Left colon (tissue), 2 donors: Measurements from ENCODE around the gene PRDM2. TPM values are rescaled to one million over a fixed set of nuclear protein-coding genes. Genes with fewer than 3 reads are reported as not detected.

Experiments
- ATAC-seq: fragments of 200-7000 bp; cut with Tn5 transposase; one replicate; pipeline ENCODE4 v1.9.1; 2020; ENCODE audit warnings: mild to moderate bottlenecking, moderate library complexity
- DNase-seq, 2 donors: peaks; one replicate each; pipeline ENCODE4 v3.0.0-alpha.2; 2020
- intact Hi-C, 2 donors: fragments of 100-400 bp; cut with DNase I in 1 of 2; cut with micrococcal nuclease in 1 of 2; formaldehyde crosslinking; loops; one replicate each; pipeline versions ENCODE4 v1.11.2 to v1.14.0; 2022; cut with DNase I, micrococcal nuclease
- total RNA-seq, 2 donors: library from RNA; stranded (reverse); fragmentation: NEBNext Ultra II Directional; extraction: Animal tissue kit (Norgen Biotek cat#: 25700); gene quantifications; one replicate each; pipeline ENCODE4 v1.2.1, GENCODE V29; 2021
- donor health status: DM: no; HTN: no; CAD: no.
- donor health status: DM: yes; HTN: yes; CAD: no.

PRDM2 gene
- total RNA-seq, 2 donors from 2014 or later, result 33.3 to 33.8 TPM

DNA sequence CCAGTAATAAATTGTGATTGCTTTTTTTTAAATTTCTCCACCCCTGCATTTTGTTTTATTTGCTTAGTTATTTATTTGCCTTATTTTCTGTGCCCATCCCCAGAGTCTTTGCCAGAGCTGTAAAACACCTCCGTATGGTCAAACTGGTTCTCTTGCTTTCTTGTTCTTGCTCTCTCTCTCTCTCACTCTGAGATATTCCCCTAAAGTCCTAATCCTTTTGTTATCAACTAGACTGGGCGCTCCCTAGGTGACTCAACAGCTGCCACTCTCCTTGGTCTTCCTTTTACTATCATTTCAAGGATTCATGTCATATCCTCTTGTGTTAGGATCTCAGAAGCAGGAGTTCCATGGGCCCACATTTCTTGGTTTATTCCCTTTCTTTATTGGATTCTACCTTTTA, 160.0 kb downstream of the PRDM2 start:
- DNase-seq (no peak), ATAC-seq (peak; percentile 98)
- intact Hi-C loops, result no loop called here

DNA sequence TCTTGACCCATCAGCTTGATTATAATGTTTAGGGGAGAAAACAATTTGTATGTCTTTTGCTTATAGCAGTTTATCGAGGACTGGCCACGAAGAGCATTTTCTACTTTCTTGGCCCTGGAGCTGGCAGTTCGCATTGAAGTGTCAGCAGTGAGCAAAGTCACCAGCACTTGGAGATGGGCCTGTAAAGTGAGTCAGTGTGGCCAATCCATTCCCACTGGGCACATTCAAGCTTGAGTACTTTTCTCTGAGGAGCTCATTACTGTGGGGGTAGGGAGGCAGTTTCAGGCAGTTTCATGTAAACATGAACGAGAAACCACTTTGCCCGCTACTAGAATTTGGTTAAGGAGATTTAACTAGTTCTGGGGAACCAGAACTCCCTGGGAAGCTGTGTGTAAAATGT, 164.8 kb downstream of the PRDM2 start:
- ATAC-seq (no peak), DNase-seq (no peak)
- intact Hi-C loops, result no loop called here

DNA sequence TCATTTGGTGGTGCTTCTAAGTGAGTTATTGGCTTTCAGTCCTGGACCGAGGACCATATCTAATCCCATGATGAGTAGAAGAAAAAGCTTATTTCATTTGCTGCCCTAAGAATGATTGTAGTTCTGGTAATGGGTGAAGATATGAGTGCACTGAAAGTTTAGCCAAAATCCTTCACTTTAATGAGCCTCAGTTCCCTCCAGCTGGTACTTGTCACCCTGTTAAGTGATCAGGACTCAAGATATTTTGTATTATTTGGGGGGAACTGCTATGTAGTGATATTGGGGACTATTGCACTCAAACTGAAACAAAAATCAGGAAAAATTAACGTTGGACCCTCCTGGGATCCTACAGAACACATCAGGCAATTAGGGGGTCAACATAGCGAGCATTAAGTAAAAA, 165.9 kb downstream of the PRDM2 start:
- DNase-seq (no peak), ATAC-seq (no peak)

DNA sequence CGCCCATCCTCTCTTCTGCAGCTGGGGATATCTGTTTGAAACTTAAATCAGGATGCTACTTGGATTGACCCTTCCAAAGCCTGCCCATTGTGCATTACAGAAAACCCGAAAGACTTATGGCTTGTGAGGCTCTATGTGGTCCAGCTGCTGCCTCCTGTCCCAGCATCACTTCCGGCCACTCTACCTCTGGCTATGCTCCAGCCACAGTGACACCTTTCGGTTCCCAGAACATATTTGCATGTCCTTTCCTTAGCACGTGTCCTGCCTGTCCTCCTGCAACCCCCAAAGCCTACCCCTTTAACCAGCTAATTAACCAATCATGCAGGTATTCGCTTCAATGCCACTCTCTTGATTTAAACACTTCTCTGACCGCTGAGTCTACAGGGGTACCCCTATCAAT, 167.6 kb downstream of the PRDM2 start:
- ATAC-seq (no peak), DNase-seq (no peak)
- intact Hi-C loops, result no loop called here

More for the DNA sequence above, 165.9 kb downstream of the PRDM2 start:
- intact Hi-C loops, result no loop called here

DNA sequence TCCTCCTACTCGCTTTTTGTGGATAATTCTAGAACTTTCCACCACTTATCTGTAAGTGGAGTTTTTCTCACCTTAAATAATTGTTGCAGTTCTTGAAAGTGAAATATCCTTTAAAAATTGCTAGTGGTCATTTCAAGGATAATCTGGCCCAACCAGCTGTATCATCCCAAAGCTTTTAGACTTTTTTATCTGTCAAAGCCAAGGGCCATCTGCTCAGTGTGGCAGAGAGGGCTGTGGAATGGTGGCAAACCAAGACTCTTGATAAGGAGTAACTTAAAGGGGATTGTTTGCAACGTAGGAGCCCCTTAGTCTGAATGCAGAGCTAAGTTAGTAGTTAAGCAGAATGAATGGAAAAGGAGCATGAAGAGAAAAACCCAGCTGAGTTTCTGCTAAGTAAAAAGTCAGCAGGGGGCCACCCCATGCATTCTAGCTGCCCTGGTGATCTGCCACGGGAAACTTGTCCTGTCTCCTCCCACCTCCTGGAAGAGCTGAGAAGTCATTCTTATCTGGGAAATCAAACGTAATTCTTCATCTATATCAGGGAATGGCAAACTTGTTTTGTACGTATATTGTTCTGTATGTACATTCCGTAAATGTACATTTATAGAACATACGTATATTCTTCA, 169.3 kb downstream of the PRDM2 start:
- ATAC-seq (no peak), DNase-seq (no peak)
- intact Hi-C loops, result no loop called here

DNA sequence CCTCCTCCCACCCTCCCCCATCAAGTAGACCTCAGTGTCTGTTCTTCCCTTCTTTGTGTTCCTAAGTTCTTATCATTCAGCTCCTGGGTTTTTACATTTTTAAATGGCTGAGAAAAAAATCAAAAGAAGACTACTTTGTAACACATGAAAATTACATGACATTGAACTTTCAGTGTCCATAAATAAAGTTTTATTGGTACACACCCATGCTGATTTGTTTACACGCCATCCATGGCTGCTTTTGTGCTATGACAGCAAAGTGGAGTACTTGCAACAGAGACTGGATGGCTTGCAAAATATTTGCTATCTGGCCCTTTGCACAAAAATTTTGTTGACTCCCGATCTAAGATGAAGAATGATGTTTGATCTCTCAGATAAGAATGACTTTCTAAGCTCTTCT, 171.4 kb downstream of the PRDM2 start:
- no peak for DNase-seq
- peak; percentile 67 for ATAC-seq
- intact Hi-C loops, result no loop called here

DNA sequence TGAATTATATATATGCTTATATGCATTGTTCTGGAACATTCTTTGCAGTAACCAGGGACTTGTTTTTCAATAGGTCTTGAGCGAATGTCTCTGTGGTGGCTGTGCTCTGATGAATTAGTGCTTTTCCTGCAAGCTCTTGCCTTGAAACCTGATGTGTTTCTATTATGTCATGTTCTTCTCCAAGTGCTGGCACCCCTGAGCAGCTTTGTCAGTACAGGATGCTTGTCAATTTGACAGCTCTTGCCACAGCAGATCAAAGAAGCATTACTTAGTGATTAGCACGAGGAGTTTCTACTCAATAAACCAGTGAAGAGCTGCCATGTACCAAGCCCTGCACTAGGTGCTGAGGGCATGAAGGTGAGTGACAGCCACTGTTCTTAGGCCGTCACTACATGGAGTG, 171.9 kb downstream of the PRDM2 start:
- DNase-seq (no peak), ATAC-seq (no peak)
- intact Hi-C loops, result no loop called here

DNA sequence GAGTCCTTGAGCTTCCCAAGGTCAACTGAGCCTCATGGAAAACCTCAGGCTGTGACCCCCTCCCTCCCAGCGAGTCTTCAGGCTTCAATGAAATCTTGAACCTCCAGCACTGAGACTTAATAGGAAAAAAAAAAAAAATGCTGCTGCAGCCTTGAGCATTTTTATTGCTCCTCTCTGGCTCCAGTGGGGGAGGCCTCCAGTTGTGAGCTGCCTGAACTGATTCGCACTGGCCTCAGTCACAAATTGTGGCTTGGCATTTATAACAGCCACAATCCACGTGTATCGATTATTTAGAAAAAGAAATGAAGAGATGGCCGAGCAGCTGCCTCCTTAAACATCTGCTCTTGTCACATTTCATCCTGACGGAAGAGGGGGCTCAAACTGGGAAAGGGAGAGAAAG, 173.0 kb downstream of the PRDM2 start:
- intact Hi-C loops, result no loop called here
- DNase-seq (no peak), ATAC-seq (no peak)

Other genes starting within 250 kb of the PRDM2 start
- gene LRRC38, start 186.2 kb upstream of the PRDM2 start, total RNA-seq, result not detected
- gene PDPN, start 116.4 kb upstream of the PRDM2 start, total RNA-seq, result 1 to 10 TPM; 4.1 to 4.2 TPM